H1 (cell line): Measurements from ENCODE around the gene ZNF584. TPM values are rescaled to one million over a fixed set of nuclear protein-coding genes. Genes with fewer than 3 reads are reported as not detected.

ENCODE experiments used
- EGR1 ChIP-seq: IDR thresholded peaks from 2 replicates; pipeline ENCODE4 v1.6.1; 2011; ENCODE audit warnings: low read depth, low read length, borderline replicate concordance
- JUN ChIP-seq: IDR thresholded peaks from 2 replicates; pipeline ENCODE4 v1.6.1; 2011; ENCODE audit warnings: low read depth, mild to moderate bottlenecking, improper control_type of control experiment, low read length
- RBBP5 ChIP-seq: IDR thresholded peaks from 2 replicates; pipeline ENCODE4 v1.7.1; 2012; ENCODE audit warnings: low read depth, mild to moderate bottlenecking, inconsistent platforms, low read length, moderate library complexity, borderline replicate concordance
- polyA plus RNA-seq, 7 experiments: library from polyadenylated mRNA; depleted of rRNA in 3 of 7; stranded (reverse) in 5 of 7; unstranded in 2 of 7; fragments of >200 nt in 5 of 7; fragments of 200-250 nt in 2 of 7; gene quantifications; 1 replicate in 5 of 7; 2 replicates in 1 of 7; 4 replicates in 1 of 7; pipeline versions ENCODE4 v1.2.1 to v1.2.3, GENCODE V29; 2011 to 2013; ENCODE audit warnings: missing spikeins in 2 of 7, mixed read lengths in 2 of 7
- total RNA-seq: library from RNA; stranded (reverse); fragmentation: NEBNext Ultra II Directional; extraction: Animal tissue kit (Norgen Biotek cat#: 25700); gene quantifications from 2 replicates; pipeline ENCODE4 v1.2.1, GENCODE V29; 2021
- TF ChIP-seq, protein P1 (sequence below): fragments of 300-600 bp; sonication (generic); IDR thresholded peaks from 2 replicates; pipeline ENCODE4 v1.7.1; 2012; ENCODE audit warnings: low read length, moderate library complexity, mild to moderate bottlenecking, inconsistent platforms; ENCODE audit not compliant: insufficient replicate concordance

The ZNF584 gene
- total and polyA plus RNA-seq, 2 of the 8 experiments (the other 6 are each of a cell fraction or from before 2014, with no cell fraction given), result 2.5 to 5.2 TPM

DNA sequence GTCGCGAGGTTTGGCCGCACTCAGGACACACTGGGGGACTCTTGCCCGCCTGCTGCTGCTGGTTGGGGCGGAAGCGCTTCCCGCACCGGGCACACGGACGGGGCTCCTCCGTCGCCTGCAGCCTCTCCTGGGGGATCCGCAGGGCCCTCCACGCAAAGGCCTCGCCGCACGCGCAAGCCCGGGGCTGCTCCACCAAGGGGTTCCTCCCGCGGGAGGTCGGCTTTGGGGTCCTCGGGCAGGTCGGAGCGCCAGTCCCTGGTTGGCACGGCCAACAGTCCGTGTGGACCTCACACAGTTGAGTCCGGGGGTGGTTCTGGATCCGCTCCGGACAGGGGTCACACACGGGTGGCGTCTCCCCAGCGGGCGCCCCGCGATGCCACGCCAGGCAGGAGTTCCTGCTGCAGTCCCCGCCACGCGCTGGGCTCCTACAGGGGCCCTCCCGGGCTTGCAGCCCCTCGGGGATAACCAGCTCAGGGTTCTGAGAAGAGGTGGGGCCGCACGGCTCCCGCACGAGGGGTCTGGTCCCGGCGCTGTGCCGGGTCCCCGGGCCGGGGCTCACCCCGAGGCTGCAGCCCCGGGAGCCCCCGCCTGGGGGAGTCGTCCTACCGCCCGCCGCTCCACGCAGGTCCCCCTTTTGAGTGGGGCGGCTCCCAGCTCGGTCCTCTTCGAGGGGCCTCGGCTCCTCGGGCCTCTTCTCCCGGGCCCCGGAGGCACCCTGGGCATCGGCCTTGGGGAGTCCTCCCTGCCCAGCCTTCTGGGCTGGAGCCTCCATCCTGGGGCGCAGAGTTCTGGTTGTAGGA lies 39.7 kb upstream of the ZNF584 start (continued):
- TF ChIP-seq, protein P1, sequence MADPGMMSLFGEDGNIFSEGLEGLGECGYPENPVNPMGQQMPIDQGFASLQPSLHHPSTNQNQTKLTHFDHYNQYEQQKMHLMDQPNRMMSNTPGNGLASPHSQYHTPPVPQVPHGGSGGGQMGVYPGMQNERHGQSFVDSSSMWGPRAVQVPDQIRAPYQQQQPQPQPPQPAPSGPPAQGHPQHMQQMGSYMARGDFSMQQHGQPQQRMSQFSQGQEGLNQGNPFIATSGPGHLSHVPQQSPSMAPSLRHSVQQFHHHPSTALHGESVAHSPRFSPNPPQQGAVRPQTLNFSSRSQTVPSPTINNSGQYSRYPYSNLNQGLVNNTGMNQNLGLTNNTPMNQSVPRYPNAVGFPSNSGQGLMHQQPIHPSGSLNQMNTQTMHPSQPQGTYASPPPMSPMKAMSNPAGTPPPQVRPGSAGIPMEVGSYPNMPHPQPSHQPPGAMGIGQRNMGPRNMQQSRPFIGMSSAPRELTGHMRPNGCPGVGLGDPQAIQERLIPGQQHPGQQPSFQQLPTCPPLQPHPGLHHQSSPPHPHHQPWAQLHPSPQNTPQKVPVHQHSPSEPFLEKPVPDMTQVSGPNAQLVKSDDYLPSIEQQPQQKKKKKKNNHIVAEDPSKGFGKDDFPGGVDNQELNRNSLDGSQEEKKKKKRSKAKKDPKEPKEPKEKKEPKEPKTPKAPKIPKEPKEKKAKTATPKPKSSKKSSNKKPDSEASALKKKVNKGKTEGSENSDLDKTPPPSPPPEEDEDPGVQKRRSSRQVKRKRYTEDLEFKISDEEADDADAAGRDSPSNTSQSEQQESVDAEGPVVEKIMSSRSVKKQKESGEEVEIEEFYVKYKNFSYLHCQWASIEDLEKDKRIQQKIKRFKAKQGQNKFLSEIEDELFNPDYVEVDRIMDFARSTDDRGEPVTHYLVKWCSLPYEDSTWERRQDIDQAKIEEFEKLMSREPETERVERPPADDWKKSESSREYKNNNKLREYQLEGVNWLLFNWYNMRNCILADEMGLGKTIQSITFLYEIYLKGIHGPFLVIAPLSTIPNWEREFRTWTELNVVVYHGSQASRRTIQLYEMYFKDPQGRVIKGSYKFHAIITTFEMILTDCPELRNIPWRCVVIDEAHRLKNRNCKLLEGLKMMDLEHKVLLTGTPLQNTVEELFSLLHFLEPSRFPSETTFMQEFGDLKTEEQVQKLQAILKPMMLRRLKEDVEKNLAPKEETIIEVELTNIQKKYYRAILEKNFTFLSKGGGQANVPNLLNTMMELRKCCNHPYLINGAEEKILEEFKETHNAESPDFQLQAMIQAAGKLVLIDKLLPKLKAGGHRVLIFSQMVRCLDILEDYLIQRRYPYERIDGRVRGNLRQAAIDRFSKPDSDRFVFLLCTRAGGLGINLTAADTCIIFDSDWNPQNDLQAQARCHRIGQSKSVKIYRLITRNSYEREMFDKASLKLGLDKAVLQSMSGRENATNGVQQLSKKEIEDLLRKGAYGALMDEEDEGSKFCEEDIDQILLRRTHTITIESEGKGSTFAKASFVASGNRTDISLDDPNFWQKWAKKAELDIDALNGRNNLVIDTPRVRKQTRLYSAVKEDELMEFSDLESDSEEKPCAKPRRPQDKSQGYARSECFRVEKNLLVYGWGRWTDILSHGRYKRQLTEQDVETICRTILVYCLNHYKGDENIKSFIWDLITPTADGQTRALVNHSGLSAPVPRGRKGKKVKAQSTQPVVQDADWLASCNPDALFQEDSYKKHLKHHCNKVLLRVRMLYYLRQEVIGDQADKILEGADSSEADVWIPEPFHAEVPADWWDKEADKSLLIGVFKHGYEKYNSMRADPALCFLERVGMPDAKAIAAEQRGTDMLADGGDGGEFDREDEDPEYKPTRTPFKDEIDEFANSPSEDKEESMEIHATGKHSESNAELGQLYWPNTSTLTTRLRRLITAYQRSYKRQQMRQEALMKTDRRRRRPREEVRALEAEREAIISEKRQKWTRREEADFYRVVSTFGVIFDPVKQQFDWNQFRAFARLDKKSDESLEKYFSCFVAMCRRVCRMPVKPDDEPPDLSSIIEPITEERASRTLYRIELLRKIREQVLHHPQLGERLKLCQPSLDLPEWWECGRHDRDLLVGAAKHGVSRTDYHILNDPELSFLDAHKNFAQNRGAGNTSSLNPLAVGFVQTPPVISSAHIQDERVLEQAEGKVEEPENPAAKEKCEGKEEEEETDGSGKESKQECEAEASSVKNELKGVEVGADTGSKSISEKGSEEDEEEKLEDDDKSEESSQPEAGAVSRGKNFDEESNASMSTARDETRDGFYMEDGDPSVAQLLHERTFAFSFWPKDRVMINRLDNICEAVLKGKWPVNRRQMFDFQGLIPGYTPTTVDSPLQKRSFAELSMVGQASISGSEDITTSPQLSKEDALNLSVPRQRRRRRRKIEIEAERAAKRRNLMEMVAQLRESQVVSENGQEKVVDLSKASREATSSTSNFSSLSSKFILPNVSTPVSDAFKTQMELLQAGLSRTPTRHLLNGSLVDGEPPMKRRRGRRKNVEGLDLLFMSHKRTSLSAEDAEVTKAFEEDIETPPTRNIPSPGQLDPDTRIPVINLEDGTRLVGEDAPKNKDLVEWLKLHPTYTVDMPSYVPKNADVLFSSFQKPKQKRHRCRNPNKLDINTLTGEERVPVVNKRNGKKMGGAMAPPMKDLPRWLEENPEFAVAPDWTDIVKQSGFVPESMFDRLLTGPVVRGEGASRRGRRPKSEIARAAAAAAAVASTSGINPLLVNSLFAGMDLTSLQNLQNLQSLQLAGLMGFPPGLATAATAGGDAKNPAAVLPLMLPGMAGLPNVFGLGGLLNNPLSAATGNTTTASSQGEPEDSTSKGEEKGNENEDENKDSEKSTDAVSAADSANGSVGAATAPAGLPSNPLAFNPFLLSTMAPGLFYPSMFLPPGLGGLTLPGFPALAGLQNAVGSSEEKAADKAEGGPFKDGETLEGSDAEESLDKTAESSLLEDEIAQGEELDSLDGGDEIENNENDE, result no peak
- TF ChIP-seq EGR1 (no peak), RBBP5 (no peak), JUN (no peak)
